Measurements from ENCODE around the gene MRGPRF.

Gene MRGPRF

GRCh38 chr11:68996376-68997123 is 16.5 kb downstream of the MRGPRF start:
- no peak for DNase-seq (ENCODE audit: extremely low spot score)
- ChIA-PET POLR2A (no interaction called here), CTCF (interaction anchor here (0.8 to 1.1 kb wide), 2 partner anchors 8 to 674 kb away, joined by 3 read pairs; no protein-coding TSS in a partner anchor)
- TF ChIP-seq CTCF (IDR thresholded peaks at IDR 0.05; ENCODE audit: control extremely low read depth, extremely low read depth, low read depth, missing control alignments) = no peak

- POLR2A ChIA-PET = no interaction called here
- no peak for TF ChIP-seq CTCF (IDR thresholded peaks at IDR 0.05; ENCODE audit: control extremely low read depth, extremely low read depth, low read depth, missing control alignments)
- DNase-seq (ENCODE audit: extremely low spot score) = no peak
- CTCF ChIA-PET = no interaction called here
Observed at GRCh38 chr11:68994894-68995285, 18.2 kb downstream of the MRGPRF start.

- DNase-seq (ENCODE audit: extremely low spot score) = no peak
- no peak for TF ChIP-seq CTCF (IDR thresholded peaks at IDR 0.05; ENCODE audit: control extremely low read depth, extremely low read depth, low read depth, missing control alignments)
- ChIA-PET CTCF (no interaction called here), POLR2A (no interaction called here)
Observed at GRCh38 chr11:68994161-68994893, 18.7 kb downstream of the MRGPRF start.

- DNase-seq (ENCODE audit: extremely low spot score) = no peak
- POLR2A ChIA-PET = no interaction called here
- no peak for TF ChIP-seq CTCF (IDR thresholded peaks at IDR 0.05; ENCODE audit: control extremely low read depth, extremely low read depth, low read depth, missing control alignments)
- CTCF ChIA-PET = no interaction called here
Observed at GRCh38 chr11:68993546-68993945, 19.5 kb downstream of the MRGPRF start.

GRCh38 chr11:68992743-68993255 is 20.2 kb downstream of the MRGPRF start:
- CTCF ChIA-PET = no interaction called here
- no peak for DNase-seq (ENCODE audit: extremely low spot score)
- TF ChIP-seq CTCF (IDR thresholded peaks at IDR 0.05; ENCODE audit: control extremely low read depth, extremely low read depth, low read depth, missing control alignments) = no peak
- POLR2A ChIA-PET = no interaction called here

- TF ChIP-seq CTCF (IDR thresholded peaks at IDR 0.05; ENCODE audit: control extremely low read depth, extremely low read depth, low read depth, missing control alignments) = no peak
- CTCF ChIA-PET = no interaction called here
- no peak for DNase-seq (ENCODE audit: extremely low spot score)
- POLR2A ChIA-PET = no interaction called here
Observed at GRCh38 chr11:68990995-68991780, 21.9 kb downstream of the MRGPRF start.

Measured in GM10248 (cell line).